ENCODE results near the gene ARHGEF16.

ARHGEF16 gene

GRCh38 chr1:3483801-3484444, 29.5 kb downstream of the ARHGEF16 start:
- DNase-seq: peak; percentile 19

GRCh38 chr1:3485016-3485415, 30.6 kb downstream of the ARHGEF16 start:
- no peak for DNase-seq

- DNase-seq: no peak
These were observed 34.0 kb downstream of the ARHGEF16 start for GRCh38 chr1:3488432-3488831.

GRCh38 chr1:3490046-3490745, 35.7 kb downstream of the ARHGEF16 start:
- no peak for DNase-seq

- peak; percentile 86 for DNase-seq
These were observed 37.1 kb downstream of the ARHGEF16 start for GRCh38 chr1:3491291-3492246.

- DNase-seq: no peak
These were observed 38.2 kb downstream of the ARHGEF16 start for GRCh38 chr1:3492545-3493246.

GRCh38 chr1:3494321-3495308, 40.1 kb downstream of the ARHGEF16 start:
- DNase-seq: no peak

GRCh38 chr1:3495776-3496745, 41.6 kb downstream of the ARHGEF16 start:
- DNase-seq: no peak

- no peak for DNase-seq
These were observed 42.5 kb downstream of the ARHGEF16 start for GRCh38 chr1:3496916-3497315.

GRCh38 chr1:3497521-3497920, 43.1 kb downstream of the ARHGEF16 start:
- DNase-seq: no peak

- DNase-seq: no peak
These were observed 43.9 kb downstream of the ARHGEF16 start for GRCh38 chr1:3498246-3498930.

- DNase-seq: no peak
These were observed 44.5 kb downstream of the ARHGEF16 start for GRCh38 chr1:3498986-3499385.

- DNase-seq: no peak
These were observed 45.1 kb downstream of the ARHGEF16 start for GRCh38 chr1:3499611-3500010.

GRCh38 chr1:3500265-3500835, 45.9 kb downstream of the ARHGEF16 start:
- DNase-seq: no peak

GRCh38 chr1:3501437-3501836, 47.0 kb downstream of the ARHGEF16 start:
- no peak for DNase-seq

GRCh38 chr1:3501856-3502640, 47.6 kb downstream of the ARHGEF16 start:
- no peak for DNase-seq

GRCh38 chr1:3502641-3503524, 48.4 kb downstream of the ARHGEF16 start:
- DNase-seq: no peak

- no peak for DNase-seq
These were observed 49.0 kb downstream of the ARHGEF16 start for GRCh38 chr1:3503525-3503886.

Measured in activated gamma-delta T cell treated with Interleukin-2 at 50 U/mL for 16 hours (primary cell).